Activated CD8-positive, alpha-beta memory T cell treated with anti-CD3 and anti-CD28 coated beads for 1 hour (primary cell): Measurements from ENCODE around the gene DUS2.
"Not testable (repeated sequence)": the region's sequence is repeated elsewhere in the genome, so short reads cannot be mapped to it uniquely, and the experiment has no call there.

Experiments used
- DNase-seq, 2 donors: peaks; one replicate each; pipeline ENCODE4 v3.0.0-alpha.2; 2020; ENCODE audit warnings: low read depth in 1 of 2; ENCODE audit errors: extremely low read depth in 1 of 2

Gene DUS2

GRCh38 chr16:68022728-68023537, at the start of gene DUS2, which contains the start of gene DDX28:
DUS2 (plus strand) TSS chr16:68023284; CDS start chr16:68038024, 14,740 bp downstream.
DDX28 (minus strand) TSS chr16:68023232; CDS start chr16:68023202, 30 bp downstream.
- peak; percentile 84 to 93 for DNase-seq

- no peak for DNase-seq
Measured at GRCh38 chr16:67975321-67976105, 47.6 kb upstream of the DUS2 start.

- no peak for DNase-seq
Measured at GRCh38 chr16:67976205-67976604, 46.9 kb upstream of the DUS2 start.

GRCh38 chr16:67977005-67977404, 46.1 kb upstream of the DUS2 start:
- DNase-seq, result no peak

GRCh38 chr16:67977469-67978227, 45.4 kb upstream of the DUS2 start:
- no peak for DNase-seq

GRCh38 chr16:67979955-67980678, 43.0 kb upstream of the DUS2 start, which contains the start of gene DPEP3:
DPEP3 (minus strand) TSS chr16:67980499; CDS start chr16:67980380, 119 bp downstream.
- no peak for DNase-seq

GRCh38 chr16:67982011-67982696, 40.9 kb upstream of the DUS2 start:
- DNase-seq, result no peak

- no peak for DNase-seq
Measured at GRCh38 chr16:67986949-67987348, 36.1 kb upstream of the DUS2 start.

- DNase-seq, result no peak
Measured at GRCh38 chr16:67987460-67988160, 35.5 kb upstream of the DUS2 start.

- DNase-seq, result no peak
Measured at GRCh38 chr16:67988675-67989074, 34.4 kb upstream of the DUS2 start.

- DNase-seq, result no peak
Measured at GRCh38 chr16:67989322-67990017, 33.6 kb upstream of the DUS2 start.

- no peak for DNase-seq
Measured at GRCh38 chr16:67990018-67990386, 33.1 kb upstream of the DUS2 start.

GRCh38 chr16:67992661-67993206, 30.4 kb upstream of the DUS2 start:
- DNase-seq, result no peak

- DNase-seq, result peak; percentile 52 to 72
Measured at GRCh38 chr16:67993207-67994039, 29.7 kb upstream of the DUS2 start.

GRCh38 chr16:67994040-67994408, 29.1 kb upstream of the DUS2 start:
- not testable (repeated sequence) for DNase-seq

GRCh38 chr16:67995423-67995822, 27.7 kb upstream of the DUS2 start:
- no peak for DNase-seq

GRCh38 chr16:67996666-67997065, 26.4 kb upstream of the DUS2 start:
- no peak for DNase-seq
